HG03095 (cell line): ENCODE data around the gene TRAF7.

Experiments used
- ATAC-seq: cut with Tn5 transposase; IDR thresholded peaks from one replicate; pipeline ENCODE4 v1.9.1; 2021; ENCODE audit warnings: moderate library complexity; ENCODE audit not compliant: unreplicated experiment

Gene TRAF7

GRCh38 chr16:2147378-2147777, 8.2 kb upstream of the TRAF7 start:
- no peak for ATAC-seq

GRCh38 chr16:2147981-2148671, 7.5 kb upstream of the TRAF7 start, which contains the start of gene RAB26:
TSS of gene RAB26 (plus strand) at chr16:2148625. CDS start at chr16:2148784, 159 bp downstream.
- ATAC-seq = no peak

- ATAC-seq = no peak
Measured at GRCh38 chr16:2148714-2149629, 6.6 kb upstream of the TRAF7 start.

DNA sequence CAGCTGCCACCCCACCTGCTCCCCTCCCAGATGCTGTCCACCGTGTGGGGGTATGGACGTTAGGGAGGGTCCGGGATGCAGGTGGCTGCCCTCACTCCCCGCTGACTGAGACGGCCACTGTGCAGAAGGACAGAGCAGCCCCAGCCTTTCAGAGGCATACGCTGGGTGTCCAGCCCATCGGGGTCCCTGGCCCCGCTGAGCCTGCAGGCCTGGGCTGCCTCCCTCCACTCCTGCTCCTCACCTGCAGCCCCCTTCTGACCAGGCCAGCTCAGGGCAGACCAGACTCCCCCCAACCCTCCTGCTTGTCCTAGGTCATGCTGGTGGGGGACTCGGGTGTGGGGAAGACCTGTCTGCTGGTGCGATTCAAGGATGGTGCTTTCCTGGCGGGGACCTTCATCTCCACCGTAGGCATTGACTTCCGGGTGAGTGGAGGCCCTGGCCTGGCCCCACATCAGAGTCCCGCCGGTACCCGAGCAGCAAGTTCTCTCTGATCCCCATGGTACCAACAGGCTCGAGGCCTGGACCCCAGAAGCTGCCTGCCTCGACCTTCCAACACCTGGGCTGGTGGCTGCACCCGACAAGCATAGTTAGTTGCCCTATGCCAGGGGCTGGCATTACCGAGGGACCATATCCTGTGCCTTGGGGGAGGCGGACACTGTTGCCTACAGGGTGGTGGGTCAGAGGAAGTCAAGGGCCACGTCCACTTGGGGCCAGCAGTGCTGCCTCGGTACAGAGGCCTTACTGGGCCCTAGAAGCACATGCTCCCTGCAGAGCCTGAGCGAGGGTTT, 5.8 kb upstream of the TRAF7 start:
- ATAC-seq = no peak

DNA sequence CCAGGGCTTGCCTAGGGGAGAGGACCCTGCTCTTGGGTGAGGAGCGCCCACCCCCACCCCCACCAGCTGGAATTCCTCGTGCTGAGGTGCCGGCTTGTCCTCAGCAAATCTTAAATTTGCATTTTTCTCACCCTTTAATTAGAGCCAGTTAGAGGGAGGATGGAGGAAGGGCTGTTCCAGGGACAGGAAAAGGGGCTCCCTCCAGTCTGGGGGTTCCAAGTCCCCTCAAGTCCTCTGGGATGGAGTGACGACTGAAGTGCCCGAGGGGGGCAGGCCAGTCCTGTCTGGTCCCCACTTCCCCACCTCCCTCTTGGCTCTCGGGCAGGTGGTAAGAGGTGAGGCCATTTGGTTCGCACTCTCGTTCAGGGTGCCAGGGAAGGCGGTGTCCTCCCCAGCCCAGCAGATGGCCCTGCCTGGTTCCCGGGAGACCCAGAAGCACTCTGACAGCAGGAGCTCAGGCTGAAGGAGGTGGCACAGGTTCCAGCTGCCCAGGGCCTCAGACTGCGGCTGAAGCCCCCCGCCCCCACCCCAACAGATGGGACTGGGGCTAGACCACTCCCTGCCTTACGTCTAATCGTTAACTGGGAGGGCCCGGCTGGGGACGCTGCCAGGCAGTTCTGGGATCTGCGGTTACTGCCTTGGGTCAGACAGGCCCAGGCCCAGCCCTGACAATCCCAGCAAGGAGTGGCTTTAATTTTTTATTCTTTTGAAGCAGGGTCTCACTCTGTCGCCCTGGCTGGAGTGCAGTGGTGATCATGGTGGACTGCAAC, 5.0 kb upstream of the TRAF7 start:
- ATAC-seq = no peak

DNA sequence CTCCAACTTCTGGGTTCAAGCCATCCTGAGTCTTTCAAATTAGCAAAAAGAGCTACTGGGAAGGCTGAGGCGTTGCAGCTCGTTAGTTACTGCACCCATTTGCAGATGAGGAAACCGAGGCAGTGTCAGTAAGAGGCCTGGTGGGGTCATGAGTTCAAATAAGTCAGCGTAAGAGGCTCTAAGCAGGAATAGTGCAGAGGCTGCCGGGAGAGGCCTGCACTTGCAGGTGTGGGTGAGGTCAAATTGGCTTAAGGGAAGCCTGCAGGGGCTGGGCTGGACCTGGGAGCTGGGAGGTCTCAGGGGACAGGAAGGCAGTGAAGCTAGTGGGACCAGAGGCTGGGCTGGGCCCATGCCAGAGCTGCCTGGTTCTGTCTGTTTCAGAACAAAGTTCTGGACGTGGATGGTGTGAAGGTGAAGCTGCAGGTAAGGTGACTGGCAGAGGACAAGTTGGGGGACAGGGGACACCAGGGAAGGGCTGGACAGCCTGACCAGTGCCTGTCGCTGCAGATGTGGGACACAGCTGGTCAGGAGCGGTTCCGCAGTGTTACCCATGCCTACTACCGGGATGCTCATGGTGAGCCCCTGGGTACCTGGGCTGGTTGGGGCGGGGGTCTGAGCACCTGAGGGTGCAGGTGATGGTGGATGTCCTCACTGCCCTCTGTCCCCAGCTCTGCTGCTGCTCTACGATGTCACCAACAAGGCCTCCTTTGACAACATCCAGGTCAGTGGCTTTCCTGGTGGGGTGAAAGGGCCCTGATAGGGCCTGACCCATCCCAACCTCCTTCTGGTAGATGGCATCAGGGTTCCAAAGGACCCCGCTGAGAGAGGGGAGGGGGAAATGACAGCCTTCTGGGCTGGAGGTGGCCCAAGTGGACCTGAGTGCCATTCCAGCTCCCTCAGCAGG, 4.1 kb upstream of the TRAF7 start:
- no peak for ATAC-seq

DNA sequence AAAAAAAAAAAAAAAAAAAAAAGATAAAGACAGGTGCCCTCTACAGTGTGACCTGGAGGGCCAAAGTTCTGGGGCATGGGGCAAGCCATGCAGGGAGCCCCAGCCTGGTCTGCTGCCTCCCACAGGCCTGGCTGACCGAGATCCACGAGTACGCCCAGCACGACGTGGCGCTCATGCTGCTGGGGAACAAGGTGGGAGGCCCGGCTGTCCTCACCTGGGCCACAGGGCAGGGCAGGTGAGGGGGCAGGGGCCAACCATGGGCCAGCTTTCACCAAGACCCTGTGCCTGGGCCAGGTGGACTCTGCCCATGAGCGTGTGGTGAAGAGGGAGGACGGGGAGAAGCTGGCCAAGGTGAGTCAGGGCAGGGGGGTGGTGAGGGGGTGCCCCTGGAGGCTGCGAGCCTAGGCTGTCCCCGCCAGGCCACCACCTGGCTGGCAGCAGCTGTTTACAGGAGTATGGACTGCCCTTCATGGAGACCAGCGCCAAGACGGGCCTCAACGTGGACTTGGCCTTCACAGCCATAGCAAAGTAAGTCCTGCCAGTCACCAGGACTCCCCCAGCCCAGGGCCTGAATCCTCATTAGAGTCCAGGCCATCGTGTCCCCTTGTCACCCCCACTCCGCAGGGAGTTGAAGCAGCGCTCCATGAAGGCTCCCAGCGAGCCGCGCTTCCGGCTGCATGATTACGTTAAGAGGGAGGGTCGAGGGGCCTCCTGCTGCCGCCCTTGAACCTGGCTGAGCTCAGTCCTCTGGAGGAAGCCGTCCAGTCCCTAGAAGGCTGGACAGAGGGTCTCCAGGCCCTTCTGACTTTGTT, 2.7 kb upstream of the TRAF7 start:
- ATAC-seq = no peak

DNA sequence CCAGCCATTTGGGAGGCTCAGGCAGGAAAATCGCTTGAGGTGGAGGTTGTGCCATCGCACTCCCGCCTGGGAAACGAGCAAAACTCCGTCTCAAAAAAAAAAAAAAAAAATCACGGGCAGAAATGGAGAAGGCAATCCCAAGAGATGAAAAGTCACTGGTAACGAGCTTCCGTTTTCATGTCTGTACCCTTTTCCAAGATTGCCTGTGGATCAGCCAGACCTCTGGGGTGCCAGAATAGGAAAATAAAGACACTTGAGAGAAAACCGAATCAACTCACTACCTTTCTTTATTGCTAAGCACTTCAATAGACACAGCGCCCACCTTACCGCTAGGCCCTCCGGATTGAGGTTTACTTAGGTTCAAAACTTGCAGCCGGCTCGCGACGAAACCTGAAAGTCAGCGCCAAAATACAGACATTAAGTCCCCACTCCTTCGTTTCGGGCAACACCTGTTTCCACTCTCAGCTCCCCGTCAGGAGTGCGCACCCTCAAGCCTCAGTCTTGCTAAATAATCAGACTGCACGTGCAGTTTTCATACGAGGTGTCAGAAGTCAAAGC, 970 bp upstream of the TRAF7 start:
- ATAC-seq = no peak

DNA sequence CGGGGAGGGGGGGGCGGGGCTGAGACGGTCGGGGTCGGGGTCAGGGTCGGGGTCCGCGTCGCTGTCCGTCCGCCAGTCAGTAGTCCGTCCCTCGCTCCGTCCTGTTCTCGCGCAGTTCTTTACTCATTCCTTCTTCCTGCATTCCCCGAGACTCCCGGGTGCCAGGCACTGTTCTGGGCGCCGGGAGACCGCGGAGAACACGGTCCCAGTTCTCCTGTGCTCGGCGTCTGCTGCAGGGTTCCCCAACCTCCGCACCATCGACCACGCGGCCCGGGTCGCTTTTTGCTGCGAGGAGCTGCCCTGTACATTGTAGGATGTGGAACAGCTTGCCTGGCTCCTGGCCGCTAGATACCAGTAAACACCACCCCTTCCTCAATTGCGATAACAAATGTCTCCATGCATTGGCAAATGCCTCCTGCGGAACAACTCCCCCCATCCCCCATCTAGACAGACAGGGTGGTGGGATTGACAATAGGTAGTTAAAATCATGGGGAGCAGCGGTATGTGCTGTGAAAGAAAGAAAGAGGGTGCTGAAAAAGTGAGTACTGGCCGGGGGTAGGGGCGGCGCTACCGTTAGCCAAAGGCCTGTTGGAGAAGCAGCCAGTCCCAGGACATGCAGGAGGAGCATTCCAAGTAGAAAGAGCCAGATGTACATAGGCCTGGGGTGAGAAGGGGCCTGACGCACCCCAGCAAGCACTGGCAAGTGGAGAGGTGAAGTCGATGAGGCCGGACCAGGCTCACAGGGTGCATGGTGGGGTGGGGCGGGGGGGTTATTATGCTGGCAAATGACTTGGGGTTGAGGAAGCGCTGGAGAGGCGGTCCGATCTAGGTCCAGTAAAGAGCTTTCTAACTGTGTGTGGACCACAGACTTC, 631 bp downstream of the TRAF7 start:
- no peak for ATAC-seq

DNA sequence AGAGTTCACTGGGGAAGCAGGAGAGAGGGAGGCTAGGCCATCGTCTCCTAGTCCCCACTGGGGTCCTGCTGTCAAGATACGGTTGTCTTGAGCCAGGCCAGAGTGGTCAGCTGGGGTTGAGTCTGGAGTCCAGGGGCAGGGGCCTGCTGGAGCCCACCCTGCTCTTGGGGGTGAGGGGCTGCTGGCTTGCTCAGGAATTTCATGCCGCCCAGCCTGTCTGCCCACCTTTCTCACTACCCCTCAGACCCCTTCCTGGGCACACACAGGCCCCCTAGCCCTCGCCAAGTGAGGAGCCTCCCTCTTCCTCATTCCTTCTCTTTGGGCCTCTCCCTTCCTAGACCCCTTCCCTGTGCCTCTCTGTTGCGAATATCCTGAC, 1.3 kb downstream of the TRAF7 start:
- no peak for ATAC-seq

- ATAC-seq = no peak
Measured at GRCh38 chr16:2157480-2158261, 2.1 kb downstream of the TRAF7 start.

- no peak for ATAC-seq
Measured at GRCh38 chr16:2158262-2158638, 2.7 kb downstream of the TRAF7 start.

- no peak for ATAC-seq
Measured at GRCh38 chr16:2159175-2159838, 3.7 kb downstream of the TRAF7 start.

GRCh38 chr16:2160915-2161551, 5.5 kb downstream of the TRAF7 start:
- ATAC-seq = no peak

DNA sequence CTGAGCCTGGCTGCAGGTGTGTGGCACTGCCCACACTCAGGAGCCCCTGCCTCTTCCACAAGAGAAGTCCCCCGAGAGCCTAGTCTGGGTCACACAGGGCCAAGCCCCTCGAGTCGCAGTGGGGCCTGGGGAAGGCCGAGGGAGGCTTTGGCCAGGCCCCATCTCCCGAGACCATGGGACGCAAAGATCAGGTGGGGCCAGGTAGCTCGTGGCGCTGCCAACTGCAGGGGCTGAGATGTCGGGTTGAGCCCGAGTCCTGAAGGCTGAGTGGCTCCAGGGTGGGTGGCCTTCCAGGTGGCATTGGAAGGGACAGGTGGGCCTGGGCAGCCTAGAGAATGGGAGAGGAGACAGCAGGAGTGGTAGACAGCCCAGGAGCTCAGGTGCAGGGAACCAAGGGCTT, 6.3 kb downstream of the TRAF7 start:
- ATAC-seq = no peak

DNA sequence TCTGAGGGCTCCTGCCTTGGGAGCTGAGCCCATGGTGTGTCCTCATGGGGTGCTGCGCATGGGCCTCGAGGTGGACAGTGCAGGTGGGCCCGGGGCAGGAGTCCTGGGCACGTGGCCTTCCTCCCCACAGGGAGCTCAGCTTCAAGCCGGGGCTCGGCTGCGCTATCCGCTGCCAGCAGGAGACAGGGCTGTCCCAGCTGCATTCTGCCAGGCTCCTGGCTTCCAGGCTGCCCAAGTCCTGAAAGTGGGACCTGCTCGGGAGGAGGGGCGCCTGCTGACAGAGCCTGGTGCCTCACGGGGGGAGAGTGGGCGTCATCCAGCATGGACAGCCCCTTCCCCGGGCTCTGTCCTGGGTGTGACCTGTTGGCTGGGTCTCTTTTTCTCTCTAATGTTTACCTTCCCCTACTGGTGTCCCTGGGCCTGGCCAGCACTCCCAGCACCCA, 7.1 kb downstream of the TRAF7 start:
- ATAC-seq = no peak
